ENCODE measurements around the gene PRM3.

The PRM3 gene

DNA sequence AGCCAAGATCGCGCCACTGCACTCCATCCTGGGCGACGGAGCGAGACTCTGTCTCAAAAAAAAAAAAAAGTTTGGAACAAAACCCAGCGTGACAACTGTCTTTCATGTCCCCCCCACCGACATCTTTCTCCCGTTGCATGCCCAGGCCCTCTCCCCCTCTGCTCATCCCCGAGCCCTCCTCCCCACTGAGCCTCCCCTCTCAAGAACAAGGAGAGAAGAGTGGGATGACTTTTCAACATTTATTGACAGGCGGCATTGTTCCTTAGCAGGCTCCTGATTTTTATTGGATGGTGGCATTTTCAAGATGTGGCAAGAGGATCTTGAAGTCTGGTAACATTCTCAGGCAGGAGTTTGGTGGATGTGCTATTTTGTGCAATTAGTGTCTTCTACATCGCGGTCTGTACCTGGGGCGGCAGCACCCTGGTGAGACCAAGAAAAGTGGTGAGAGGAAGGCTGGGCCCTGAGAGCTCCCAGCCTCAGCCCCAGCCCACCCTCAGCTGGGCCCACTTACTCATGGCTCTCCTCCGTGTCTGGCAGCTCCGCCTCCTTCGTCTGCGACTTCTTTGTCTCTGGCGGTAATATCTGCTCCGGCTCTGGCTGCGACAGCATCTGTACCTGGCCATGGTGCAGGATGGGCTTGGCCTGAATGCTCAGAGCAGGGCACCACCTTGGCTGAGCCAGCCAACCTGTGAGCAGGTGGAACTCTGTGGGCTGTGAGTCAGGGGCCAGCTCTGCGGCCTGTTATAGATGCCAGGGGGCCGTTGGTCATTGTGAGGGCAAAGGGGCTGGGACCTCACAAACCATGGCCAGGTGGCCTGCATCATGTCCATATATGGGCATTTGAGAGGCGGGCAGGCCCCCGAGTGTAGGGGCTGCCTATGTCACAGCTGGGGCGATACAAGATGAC lies 7.4 kb upstream of the PRM3 start, which contains the start of gene PRM1:
Gene PRM1, minus strand, starts transcription at position 715 of the 907 bp plus-strand sequence. Its CDS starts 92 bp downstream, at position 623.
- DNase-seq: no peak

DNA sequence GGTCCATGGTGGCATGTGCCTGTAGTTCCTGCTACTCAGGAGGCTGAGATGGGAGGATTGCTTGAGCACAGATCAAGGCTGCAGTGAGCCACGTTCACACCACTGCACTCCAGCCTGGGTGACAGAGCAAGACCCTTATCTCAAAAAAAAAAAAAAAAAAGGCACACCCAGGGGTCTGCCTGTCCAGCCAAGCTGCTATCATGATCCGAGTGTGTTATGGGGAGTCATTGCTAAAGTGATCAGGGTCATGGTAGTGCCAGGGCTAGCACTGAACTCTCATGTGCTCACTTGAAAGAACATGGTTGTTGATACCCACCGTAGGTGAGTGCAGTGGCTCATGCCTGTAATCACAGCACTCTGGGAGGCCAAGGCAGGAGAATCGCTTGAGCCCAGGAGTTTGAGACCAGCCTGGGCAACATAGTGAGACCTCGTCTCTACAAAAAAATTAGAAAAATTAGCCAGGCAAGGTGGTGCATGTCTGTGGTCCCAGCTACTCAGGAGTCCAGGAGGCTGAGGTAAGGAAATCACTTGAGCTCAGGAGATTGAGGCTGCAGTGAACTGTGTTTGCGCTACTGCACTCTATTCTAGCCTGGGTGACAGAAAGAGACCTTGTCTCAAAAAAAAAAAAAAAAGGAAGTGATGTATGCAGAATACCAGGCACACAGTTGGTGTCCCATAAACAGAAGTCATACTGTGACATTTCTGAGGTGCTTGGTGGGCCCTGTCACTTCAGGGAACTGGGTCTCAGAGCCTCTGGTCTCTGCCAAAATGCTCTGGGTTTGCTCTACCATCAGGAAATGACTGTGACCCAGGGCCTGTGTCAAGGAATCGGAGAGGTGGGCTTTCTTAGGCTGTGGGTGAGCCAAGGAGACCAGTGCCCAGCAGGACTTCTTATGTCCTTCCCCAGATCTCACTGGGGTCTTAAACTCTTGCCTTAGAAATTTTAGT lies 5.5 kb upstream of the PRM3 start:
- no peak for DNase-seq

DNA sequence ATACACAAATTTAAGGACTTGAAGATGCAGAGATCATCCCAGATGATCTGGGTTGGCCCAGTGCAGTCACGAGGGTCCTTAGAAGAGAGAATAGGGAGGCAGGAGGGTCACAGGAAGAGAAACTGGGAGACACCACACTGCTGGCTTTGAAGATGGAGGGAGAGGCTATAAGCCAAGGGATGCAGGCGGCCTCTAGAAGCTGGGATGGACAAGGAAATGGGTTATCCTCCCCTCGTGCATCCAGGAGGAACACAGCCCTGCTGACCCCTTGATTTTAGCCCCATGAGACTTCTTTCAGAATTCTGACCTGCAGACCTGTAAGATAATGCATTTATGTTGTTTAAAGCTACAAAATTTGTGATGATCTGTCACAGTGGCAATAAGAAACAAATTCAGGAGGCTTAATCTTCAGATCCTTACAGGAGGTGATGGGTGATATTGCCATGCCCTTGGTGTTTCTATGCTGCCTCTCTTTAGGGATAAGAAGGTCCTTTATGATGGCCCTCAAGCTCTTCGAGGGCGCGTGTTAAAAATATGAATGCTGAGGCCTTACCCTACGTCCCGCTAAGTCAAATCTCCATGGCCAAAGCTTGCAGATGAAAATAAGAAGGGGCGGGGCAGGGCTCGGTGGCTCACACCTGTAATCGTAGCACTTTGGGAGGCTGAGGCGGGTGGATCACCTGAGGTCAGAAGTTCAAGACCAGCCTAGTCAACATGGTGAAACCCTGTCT lies 4.3 kb upstream of the PRM3 start:
- DNase-seq: no peak

DNA sequence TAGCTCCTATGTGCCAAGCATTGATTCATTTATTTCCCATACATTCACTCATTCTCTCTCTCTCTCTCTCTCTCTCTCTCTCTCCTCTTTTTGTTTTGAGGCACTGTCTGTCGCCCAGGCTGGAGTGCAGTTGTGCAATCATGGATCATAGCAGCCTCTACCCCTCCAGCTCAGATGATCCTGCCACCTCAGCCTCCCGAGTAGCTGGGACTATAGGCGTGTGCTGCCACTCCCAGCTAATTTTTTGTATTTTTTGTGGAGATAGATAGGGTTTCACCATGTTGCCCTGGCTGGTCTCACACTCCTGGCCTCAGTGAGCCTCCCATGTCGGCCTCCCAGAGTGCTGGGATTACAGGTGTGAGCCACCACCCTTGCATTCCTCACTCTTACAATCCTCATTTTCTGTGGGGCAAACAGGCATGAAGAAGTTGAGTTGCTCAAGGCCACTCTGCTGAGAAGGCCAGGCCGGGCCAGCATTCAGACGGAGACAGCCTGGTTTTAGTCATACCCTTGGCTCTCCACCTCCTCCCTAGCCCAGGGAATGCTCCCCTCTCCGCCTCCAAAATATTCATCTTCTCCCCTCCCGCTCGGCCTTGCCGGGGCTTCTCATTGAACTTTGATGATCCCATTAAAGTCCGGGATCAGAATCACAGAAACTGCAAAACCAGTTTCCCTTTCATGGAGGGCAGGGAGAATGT lies 3.6 kb upstream of the PRM3 start:
- DNase-seq: no peak

DNA sequence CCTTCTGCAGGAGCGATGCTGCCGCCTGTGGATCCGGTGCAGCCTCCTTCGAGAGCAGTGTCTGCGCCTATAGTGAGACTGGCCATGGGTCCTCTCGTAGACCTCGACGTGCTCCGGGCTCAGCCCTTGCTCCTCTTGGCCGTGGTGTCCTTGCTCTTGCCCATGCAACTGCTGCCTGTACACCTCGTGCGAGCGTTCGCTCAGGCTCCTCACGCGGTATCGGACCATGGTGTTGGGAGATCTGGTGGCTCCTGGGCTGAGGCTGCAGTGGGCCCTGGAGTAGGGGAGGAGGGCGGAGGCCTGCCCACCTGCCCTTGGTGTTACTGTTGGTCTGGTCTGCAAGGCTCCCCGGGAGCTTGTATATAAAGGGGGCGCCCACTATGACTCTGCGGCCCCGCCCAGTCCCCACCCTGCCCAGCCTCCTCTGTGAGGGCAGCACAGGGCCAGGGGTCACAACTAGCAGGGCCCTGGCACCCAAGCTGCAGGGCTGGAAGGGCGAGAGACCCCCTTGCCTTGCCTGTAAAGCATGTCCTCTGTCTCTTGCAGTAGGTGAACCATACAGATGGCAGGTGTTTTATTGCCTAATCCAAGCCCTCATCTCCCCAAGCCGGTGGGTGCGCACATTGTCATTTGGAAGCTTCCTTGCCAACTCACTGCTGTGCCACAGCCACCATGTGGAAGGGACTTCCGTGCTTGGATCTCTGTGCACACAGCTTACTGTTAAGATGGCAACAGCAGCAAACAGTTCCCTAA lies 2.9 kb upstream of the PRM3 start, which contains the start of gene PRM2:
Gene PRM2, minus strand, starts transcription at position 338 of the 753 bp plus-strand sequence. Its CDS starts 110 bp downstream, at position 228.
- DNase-seq: no peak

DNA sequence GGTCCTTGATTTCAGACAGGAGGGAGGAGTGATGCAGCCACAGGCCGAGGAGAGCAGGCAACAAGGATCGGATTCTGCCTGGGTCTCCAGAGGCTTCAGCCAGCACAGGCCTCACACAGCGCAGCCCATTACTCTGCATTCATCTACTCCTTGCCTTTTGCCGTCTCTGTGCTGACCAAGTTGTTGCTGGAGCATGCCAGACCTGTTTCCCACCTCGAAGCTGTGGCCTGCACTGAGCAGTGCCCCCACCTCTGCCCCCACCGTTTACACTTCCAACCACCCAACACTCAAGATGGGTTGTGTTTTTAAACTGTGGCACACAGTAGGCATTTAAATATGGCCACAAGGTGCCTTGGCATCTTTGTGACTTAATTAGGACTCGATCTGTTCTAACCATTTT lies 1.5 kb upstream of the PRM3 start:
- no peak for DNase-seq

DNA sequence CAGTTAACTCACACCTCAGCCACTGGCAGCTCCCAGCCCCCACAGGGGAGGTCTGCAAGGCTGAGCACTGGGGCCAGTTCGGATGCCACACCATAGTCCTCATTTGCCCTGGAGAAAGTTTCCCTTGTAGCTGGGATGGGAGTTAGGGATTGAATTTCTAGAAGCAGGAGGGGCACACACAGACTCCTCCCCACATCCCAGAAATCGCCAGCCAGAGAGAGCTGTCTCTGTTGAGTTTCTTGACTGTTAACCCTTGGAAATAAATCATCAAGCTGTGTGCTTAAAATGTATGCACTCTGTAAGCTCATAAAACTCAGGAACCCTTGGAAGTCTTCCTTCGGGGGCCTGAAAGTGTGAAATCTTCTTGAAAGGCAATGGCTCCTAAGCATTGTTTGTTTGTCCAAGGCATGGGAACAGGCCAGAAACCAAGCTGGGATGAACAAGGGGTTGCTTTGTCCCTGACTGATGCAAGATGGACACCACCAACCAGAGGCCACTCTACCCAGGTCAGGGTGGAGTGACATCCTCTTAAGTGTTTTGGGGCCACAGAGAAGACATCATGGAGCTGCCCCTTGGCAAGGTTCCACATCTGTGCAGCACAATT lies 394 bp upstream of the PRM3 start:
- no peak for DNase-seq

DNA sequence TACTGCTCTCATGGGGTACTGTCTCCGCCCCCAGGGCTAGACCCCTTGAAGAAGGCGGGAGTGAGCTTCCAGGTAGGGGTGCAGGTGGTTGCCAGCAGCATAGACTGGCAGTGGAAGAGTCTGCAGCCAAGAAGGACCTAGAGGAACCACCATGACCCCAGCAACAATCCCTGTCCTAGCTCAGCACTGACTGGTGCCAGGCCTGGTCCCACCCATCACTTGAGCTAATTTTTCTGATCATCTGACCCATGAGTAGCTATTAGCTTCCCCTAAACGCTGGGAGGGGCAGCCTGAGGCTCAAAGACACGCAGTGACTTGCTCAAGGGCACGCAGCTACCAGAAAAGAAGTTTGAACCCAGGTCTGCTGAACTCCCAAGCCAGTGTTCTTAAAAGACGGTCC lies 945 bp downstream of the PRM3 start:
- DNase-seq: peak in 1 of 3 experiments; percentile 1

DNA sequence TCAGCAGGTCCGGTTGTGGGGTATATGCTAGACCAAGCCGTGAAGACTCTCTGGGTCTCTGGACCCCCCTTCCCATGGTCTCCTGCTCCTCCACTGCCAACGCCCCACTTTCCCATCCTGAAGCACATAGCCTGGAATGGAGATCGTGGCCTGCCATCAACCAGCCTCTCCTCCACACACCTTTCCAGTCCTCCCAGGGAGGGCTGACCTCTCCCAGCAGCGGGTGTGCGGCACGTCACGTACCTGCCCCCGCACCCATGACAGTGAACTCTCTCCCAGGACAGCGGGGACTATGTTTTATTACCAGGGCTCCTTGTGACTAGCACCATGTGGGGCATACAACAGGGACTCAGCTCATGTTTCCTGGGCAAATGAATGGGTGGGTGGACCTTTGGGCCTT lies 1.8 kb downstream of the PRM3 start:
- no peak for DNase-seq

DNA sequence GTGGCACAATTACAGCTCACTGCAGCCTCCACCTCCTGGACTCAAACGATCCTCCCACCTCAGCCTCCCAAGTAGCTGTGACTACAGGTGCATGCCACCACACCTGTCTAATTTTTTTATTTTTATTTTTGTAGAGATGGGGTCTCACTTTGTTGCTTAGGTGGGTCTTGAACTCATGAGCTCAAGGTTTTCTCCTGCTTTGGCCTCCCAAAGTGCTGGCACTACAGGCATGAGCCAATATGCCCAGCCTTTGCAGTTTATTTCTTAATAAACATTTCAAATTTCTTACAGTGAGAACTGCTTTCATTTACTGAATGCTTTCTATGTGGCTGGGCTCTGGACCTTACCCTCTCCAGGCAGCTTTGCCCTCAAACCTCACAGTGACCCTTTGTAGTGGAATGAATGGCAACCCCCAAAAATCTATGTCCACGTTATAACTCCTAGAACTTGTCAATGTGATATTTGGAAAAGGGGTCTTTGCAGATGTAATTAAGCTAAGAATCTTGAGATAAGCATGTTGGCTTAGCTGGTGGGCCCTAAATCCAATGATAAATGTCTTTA lies 2.7 kb downstream of the PRM3 start:
- no peak for DNase-seq

DNA sequence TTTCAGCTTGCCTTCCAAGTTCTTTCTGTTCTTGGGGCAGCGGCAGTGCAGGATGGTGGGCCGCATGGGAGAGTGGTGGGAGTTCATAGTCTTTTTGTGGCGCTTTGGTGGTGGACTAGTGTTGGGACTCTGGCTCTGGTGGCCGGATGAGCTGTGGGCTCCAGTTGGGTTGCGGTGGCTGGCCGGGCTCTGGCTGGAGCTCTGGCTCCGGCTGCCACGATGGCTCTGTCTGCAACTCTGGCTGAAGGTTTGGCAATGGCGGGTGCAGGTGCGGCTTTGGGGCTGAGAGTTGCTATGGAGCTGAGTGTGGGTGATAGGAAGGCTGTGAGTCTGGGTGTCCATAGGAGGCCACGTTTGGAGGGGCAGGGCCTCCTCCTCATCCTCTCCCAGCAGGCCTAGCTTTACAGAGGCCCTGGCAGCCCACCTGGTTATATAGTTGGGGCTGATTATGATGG lies 4.5 kb downstream of the PRM3 start, which contains the start of gene TNP2:
Gene TNP2, minus strand, starts transcription at position 405 of the 455 bp plus-strand sequence. Its CDS starts 63 bp downstream, at position 342.
- no peak for DNase-seq

DNA sequence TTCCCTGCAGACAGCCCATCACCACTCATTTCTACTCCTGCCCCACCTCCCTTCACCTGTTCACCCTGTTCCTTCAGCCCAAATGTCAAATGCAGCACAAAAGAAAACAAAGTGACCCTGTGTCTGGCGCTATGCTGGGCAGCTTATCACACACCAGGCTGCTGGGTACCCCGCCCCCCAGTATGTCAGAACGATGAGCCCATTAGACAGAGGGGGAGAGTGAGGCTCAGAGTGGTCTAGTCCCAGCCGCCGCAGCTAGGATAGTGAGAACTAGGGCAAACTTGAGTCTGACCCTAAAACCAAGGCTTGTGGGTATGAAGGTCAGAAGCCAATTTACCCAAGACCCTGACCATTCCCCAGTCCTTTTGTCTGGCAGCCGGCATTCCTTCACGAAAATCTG lies 8.3 kb downstream of the PRM3 start:
- no peak for DNase-seq

DNA sequence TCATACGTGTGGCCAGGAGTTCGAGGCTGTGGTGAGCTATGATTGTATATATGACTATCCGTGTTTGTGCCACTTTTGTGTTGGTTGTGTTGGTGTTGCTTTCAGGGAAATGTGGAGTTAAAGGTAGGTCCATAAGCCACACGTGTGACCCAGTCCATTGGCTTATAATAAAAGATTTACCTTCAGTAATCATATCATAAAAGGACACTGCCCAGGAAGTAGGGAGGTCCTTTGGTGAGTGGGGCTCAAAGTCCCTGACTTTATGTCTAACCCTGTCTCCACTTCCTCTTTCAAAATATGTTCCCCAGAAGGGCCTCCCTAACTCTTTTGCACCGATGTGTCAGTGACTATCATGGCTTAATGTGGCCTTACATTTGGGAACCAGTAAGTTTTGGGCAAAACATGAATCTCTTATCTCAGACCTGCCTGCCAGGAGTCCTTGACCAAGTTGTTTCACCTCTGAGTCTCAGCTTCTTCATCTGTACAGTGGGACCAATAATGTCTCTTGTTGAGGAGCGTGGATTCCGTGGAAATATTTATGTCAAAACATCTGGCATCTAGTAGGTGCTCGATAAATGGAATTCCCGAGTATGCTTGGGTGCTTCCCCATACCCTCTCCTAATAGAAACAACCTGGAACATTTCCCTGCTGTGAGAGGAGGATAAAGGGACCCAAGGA lies 9.1 kb downstream of the PRM3 start:
- DNase-seq: no peak

DNA sequence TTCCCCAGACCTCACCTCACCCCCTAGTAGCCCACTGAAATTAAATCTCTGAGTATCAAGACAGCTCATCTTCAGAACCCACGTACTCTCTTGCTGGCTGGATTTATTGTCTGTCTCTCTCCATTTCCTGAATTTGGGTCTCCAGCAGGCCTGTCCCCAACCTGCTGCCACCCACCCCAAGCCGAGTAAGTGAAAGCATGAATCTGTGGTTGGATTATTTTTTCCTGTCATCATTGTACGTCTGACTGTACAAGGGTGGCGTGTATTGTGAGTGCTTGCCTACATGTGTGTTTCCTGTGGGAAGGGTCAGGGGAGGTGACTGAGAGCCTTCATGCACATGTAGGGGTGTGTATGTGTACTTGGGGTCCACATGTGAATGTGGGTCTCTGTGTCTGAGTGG lies 9.7 kb downstream of the PRM3 start:
- DNase-seq: no peak

DNA sequence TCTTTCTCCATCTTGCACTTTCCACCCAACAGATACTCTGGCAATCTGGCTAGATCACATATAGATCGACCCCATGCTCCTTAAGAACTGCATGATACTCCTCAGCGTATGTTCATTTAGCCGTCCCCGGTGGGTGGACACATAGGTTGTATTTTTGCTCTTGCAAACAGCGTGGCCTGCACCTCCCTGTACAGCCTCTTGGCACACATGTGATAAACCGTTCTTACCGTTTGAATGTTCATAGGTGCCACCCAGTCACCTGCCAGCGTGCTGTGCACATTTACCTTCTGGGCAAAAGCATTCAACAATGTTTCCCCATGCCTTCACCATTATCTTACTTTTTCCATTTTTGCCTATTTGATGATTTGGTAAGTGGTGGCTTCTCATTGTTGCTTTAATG lies 10.5 kb downstream of the PRM3 start:
- no peak for DNase-seq

DNA sequence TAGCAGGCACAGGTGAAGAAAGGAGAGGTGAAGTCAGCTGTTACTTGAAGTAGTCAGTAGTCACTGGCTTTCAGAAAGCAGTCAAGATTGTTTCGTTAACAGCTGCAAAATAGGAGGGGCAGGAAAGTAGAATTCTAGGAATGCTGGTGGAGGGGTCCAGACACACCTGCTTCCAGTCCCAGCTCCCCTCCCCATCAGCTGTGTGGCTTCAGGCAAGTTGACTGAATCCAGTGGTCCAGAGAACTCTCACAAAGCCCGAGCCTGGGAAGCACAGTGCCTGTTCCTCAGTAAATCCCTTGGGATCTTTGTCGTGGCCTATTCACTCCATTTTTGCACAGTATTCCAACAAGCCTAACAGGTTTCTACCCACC lies 12.8 kb downstream of the PRM3 start:
- no peak for DNase-seq

DNA sequence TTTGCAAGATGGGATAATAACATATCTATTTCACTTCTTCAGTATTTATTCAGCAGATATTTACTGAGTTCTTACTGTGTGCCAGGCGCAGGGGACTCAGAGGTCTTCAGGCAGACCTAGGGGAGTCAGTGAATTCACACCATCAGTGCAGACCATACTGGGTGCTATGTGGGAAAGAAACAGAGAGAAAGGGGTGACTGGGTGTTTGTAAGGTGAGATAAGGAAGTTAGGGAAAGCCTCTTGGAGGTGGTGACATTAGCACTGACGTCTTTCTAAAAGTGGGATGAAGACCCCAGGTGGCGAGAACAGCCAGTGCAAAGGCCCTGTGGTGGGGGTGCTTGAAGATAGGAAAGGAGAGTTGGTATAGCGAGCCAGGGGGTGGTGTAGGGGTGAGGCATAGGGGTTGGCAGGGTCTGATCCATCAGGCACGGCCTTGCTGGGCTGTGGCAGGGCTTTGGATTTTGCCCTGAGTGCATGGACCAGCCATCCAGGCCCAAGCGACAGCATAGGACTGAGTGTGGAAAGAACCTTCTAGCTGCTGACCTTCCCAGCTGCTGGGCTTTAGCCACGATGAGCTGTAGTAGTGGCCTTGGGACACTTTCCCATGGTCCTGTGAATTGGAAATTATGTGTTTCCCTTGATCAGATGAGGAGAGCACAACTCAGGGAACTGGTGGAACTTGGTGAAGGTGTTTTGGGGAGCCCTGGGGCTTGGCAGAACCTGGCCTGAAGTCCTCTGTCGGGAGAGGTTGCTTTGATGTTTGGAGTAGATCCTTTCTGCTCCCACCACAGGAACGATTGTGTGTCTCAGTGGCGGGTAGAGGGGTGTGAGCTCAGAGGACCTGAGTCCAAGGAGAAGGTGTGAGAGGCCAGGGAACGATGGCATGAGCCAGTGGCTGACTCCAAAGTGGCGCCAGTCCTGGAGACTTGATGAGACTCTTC lies 13.5 kb downstream of the PRM3 start:
- DNase-seq: no peak
